ENCODE data around the gene NELFB.
A peak's percentile ranks its signal among the peaks of the same experiment; 100 is the strongest.

The NELFB gene

DNA sequence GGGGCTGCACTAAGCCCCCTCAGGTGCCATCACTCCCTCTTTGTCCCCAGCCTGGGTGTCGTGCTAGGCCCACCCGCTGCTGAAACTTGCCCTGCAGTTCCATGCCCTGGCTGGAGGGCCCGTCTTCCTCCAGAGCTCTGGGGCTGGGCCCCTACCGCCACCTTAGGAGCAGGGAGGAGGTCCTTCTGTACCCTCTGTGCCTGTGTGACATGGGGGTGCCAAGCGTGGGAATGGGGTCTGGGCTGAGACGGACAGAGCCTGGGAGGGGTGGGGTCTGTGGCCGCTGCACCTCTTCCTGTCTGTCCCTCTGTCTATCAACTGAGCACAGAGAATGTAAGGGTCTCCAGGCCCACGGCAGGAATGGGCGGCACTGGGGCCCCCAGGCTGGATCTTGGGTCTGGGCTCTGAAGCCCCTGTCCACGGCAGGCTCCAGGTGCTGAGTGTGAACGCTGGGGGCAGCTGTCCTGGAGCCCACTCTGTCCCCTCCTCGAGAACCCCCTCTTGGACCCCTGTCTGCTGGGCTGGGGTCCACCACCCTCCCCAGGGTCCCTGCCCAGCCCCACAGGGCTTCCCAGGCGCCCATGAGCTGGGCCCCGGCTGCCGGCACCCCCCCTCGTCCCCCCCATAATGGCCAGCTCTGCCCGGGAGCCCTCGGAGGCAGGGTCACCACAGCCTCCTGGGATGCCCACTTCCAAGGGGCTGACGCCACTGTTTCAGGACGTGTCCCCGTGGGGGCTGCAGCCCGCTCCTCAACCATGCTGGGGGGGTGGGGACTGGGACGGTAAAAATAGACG is 62.8 kb downstream of the NELFB start:
- H3K4me3 Mint-ChIP-seq, result no peak overlapping the region
- no peaks in the 10 kb centered on the region for H3K9me3 Mint-ChIP-seq
- H3K36me3 Mint-ChIP-seq (ENCODE audit: low read depth), result no peaks in the 10 kb centered on the region
- no peaks in the 10 kb centered on the region for H3K27me3 Mint-ChIP-seq (ENCODE audit: low read depth)
- peaks cover 5% of the 10 kb centered on the region for H3K4me1 Mint-ChIP-seq
- TF ChIP-seq, protein P1, sequence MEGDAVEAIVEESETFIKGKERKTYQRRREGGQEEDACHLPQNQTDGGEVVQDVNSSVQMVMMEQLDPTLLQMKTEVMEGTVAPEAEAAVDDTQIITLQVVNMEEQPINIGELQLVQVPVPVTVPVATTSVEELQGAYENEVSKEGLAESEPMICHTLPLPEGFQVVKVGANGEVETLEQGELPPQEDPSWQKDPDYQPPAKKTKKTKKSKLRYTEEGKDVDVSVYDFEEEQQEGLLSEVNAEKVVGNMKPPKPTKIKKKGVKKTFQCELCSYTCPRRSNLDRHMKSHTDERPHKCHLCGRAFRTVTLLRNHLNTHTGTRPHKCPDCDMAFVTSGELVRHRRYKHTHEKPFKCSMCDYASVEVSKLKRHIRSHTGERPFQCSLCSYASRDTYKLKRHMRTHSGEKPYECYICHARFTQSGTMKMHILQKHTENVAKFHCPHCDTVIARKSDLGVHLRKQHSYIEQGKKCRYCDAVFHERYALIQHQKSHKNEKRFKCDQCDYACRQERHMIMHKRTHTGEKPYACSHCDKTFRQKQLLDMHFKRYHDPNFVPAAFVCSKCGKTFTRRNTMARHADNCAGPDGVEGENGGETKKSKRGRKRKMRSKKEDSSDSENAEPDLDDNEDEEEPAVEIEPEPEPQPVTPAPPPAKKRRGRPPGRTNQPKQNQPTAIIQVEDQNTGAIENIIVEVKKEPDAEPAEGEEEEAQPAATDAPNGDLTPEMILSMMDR (IDR thresholded peaks at IDR 0.05; ENCODE audit: unreplicated experiment in 3 of 3), result no peak
- no peak overlapping the region for H3K27ac Mint-ChIP-seq

DNA sequence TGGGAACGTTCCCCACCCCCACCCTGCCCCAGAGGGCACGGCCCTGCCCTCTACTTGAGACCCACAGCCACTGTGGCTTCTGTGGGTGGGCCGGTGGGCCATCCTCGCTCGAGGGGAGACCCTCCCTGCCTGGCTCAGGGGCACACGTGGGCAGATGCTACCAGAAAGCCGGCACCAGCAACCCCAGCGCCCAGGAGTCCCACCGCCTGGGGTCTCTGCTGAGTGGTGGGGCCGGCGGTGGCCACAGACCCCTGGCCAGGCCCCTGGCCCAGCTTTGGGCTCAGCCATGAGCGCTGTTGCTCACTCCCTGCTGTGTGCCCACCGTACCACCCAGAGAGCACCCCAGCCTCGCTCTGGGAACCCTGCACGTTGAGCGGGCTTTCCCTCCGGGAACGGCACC is 63.5 kb downstream of the NELFB start:
- H3K36me3 Mint-ChIP-seq (ENCODE audit: low read depth), result no peaks in the 10 kb centered on the region
- H3K4me1 Mint-ChIP-seq, result peaks cover 2% of the 10 kb centered on the region
- no peaks in the 10 kb centered on the region for H3K27me3 Mint-ChIP-seq (ENCODE audit: low read depth)
- no peak overlapping the region for H3K27ac Mint-ChIP-seq
- TF ChIP-seq, protein P1 (IDR thresholded peaks at IDR 0.05; ENCODE audit: unreplicated experiment in 3 of 3), result no peak
- no peaks in the 10 kb centered on the region for H3K9me3 Mint-ChIP-seq
- no peak overlapping the region for H3K4me3 Mint-ChIP-seq

DNA sequence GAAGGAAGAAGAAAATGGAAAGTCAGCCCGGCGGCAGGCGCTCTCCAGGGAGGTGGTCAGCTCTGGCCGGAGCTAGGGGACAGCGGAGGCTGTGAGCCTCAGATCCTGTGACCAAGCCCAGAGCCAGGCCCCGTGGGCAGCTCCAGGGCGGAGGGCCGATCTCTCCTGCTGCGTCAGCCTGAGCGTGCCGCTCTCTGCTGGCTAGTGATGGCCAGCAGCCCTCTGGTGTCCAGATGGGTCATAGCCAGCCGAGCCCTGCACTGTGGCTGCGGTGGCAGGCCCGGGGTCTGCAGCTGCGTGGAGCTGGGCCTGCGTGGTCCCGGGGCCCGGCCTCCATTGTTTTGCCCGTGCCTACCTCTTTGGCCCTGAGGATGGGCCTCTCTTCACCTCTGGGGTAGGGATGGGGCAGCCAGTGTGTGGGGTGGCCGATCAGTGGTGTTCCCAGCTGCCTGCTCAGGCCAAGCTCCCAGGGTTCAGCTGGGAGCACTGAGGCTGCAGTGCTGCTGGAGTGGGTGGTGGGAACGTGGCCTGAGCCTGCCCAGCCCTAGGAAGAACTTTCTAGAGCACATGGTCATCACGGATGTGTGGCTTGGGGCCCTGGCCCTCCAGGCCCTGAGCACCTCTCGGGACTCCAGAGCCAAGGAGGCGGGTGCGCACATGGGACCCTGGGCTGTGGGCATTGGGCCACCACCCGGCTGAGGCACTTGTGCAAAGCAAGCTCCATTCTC is 64.0 kb downstream of the NELFB start:
- no peaks in the 10 kb centered on the region for H3K36me3 Mint-ChIP-seq (ENCODE audit: low read depth)
- no peaks in the 10 kb centered on the region for H3K27me3 Mint-ChIP-seq (ENCODE audit: low read depth)
- no peak overlapping the region for H3K27ac Mint-ChIP-seq
- no peak overlapping the region for H3K4me3 Mint-ChIP-seq
- H3K9me3 Mint-ChIP-seq, result no peaks in the 10 kb centered on the region
- TF ChIP-seq, protein P1 (IDR thresholded peaks at IDR 0.05; ENCODE audit: unreplicated experiment in 3 of 3), result peak in 1 of 3 experiments; percentile 24
- H3K4me1 Mint-ChIP-seq, result no peaks in the 10 kb centered on the region

DNA sequence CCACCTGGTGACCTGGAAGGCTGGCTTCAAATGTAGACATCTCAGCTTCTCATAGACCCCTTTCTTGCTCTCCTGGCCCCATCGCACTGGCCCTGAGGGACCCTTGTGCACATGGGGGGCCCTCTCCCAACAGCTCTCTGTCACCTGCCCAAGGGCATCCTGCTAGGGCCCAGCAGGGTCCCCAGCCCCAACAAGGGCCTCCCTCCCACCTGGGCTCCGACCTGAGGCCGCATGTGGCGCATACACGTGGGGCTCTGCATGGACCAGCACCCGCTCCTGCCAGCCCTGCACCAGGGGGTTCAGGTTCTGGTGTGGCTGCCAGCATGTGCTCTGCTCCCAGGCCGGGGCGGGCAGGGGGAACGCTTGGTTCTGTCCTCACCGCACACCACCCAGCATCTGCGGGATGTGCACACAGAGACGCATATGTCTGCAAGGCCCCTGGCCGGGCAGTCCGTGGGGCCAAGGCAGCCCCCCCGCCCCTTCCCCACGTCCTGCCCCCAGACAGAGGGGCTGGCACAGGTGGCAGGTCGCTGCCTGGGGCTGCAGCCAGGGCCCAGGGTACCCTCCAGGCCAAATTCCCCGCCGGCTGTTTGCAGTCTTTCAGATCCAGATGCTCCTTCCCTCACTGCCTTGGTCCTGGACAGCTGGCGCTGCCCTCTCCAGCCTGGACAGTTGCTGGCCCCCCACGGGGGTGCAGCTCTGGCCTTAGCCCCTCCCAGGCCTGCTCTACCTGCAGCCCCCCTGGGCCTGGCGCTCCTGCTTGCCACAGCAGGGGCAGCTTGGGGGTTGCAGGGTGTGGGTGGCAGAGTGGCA is 64.8 kb downstream of the NELFB start:
- Mint-ChIP-seq H3K36me3 (ENCODE audit: low read depth) (peaks cover under 1% of the 10 kb centered on the region), H3K27ac (no peak overlapping the region), H3K27me3 (ENCODE audit: low read depth) (no peaks in the 10 kb centered on the region), H3K4me3 (no peak overlapping the region), H3K9me3 (no peaks in the 10 kb centered on the region), H3K4me1 (no peaks in the 10 kb centered on the region)
- TF ChIP-seq, protein P1 (IDR thresholded peaks at IDR 0.05; ENCODE audit: unreplicated experiment in 3 of 3), result no peak

DNA sequence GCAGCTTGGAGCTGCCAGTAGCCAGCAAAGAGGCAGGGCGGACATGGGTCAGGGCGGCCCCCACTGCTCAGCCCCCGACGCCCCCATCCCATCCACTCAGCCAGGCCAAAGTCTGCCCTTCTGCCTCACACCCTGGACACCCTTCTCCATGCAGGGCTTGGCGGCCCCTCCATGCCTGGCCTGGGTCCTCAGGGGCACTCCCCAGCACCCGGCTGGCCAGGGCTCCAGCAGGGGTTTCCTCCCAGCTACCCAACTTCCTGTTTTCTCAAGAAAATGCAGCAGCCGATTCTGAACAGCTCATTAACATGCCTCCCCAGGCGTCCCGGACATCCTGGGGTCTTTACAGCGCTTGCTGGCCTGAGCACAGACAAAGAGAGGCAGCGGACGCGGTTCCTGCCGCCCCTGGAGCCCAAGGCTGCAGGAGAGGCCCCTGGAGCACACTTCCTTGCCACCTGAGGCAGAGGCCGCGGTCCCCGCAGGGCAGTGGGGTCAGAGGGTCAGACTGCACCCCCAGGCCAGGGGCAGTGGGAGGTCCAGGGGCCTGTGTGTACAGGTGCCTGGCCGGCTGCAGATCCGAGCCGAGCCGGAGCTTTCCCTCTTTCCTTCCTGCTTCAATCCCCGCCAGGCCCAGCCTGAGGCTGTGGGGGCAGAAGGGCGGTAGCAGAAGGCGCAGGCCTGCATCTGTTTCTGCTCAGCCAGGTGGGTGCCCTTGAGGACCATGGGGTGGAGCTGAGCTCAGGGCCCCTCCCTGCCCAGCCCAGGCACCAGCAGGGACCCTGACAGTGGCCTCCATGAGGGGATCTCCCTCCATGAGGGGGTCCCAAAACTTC is 65.6 kb downstream of the NELFB start:
- peaks cover 3% of the 10 kb centered on the region for H3K36me3 Mint-ChIP-seq (ENCODE audit: low read depth)
- H3K27ac Mint-ChIP-seq, result peak overlapping the region in 1 of 3 experiments; percentile 20
- H3K4me1 Mint-ChIP-seq, result no peaks in the 10 kb centered on the region
- no peaks in the 10 kb centered on the region for H3K27me3 Mint-ChIP-seq (ENCODE audit: low read depth)
- H3K9me3 Mint-ChIP-seq, result no peaks in the 10 kb centered on the region
- TF ChIP-seq, protein P1 (IDR thresholded peaks at IDR 0.05; ENCODE audit: unreplicated experiment in 3 of 3), result no peak
- H3K4me3 Mint-ChIP-seq, result no peak overlapping the region

Measured in nephron (organoid).